Tibial nerve (tissue), 4 donors: ENCODE results near the gene ZFYVE1. TPM values are rescaled to one million over a fixed set of nuclear protein-coding genes. Genes with fewer than 3 reads are reported as not detected.

ENCODE experiments used
- DNase-seq, 2 donors: peaks; one replicate each; pipeline ENCODE4 v3.0.0-alpha.2; 2019; ENCODE audit warnings: low spot score in 2 of 2
- H3K27ac ChIP-seq, 4 donors: fragments of 200-600 bp; sonication (generic) in 3 of 4; one replicate each; pipeline ENCODE4 v1.5.1; 2017 to 2019; ENCODE audit warnings: mild to moderate bottlenecking in 1 of 4
- H3K27me3 ChIP-seq, 2 donors: fragments of 200-600 bp; sonication (generic) in 1 of 2; one replicate each; pipeline versions ENCODE4 v1.5.1 to v1.6.0; 2017 to 2019
- H3K36me3 ChIP-seq, 3 donors: fragments of 200-600 bp; sonication (generic); one replicate each; pipeline ENCODE4 v1.5.1; 2018 to 2019
- H3K4me1 ChIP-seq, 4 donors: fragments of 200-600 bp; sonication (generic) in 3 of 4; one replicate each; pipeline ENCODE4 v1.5.1; 2017 to 2019
- H3K4me3 ChIP-seq, 4 donors: fragments of 200-600 bp; sonication (generic) in 3 of 4; one replicate each; pipeline ENCODE4 v1.5.1; 2017 to 2019; ENCODE audit warnings: mild to moderate bottlenecking in 1 of 4, moderate library complexity in 1 of 4
- H3K9me3 ChIP-seq, 4 donors: fragments of 200-600 bp; sonication (generic) in 3 of 4; one replicate each; pipeline ENCODE4 v1.5.1; 2017 to 2019
- CTCF ChIP-seq, 5 experiments: fragments of 200-600 bp in 3 of 5; fragments of 450-650 bp in 2 of 5; sonication (generic) in 3 of 5; IDR thresholded peaks; one replicate each; pipeline ENCODE4 v1.5.1; 2016 to 2019; ENCODE audit warnings: antibody characterized with exemption in 5 of 5, mild to moderate bottlenecking in 3 of 5, moderate library complexity in 2 of 5
- EP300 ChIP-seq, 2 donors: sonication (generic); formaldehyde crosslinking; IDR thresholded peaks; one replicate each; pipeline ENCODE4 v1.6.1; 2017; ENCODE audit warnings: antibody characterized with exemption in 2 of 2, mild to moderate bottlenecking in 1 of 2
- POLR2A ChIP-seq, 2 donors: fragments of 450-650 bp; IDR thresholded peaks; one replicate each; pipeline ENCODE4 v1.6.1; 2017; ENCODE audit warnings: antibody characterized with exemption in 2 of 2, mild to moderate bottlenecking in 2 of 2, moderate library complexity in 2 of 2
- WGBS, 2 donors: methylation state at CpG; one replicate each; pipeline ENCODE4 v1.1.5; 2018; 5-methylcytosine and 5-hydroxymethylcytosine counted together
- total RNA-seq, 4 donors: library from RNA; depleted of rRNA; stranded (reverse); fragments of >200 nt; gene quantifications; one replicate each; pipeline ENCODE4 v1.1.0, GENCODE V29; 2016

Gene ZFYVE1
- total RNA-seq, 4 donors from 2014 or later = 16.5 to 30.3 (median 23.0) TPM

- TF ChIP-seq POLR2A (IDR thresholded peaks at IDR 0.05) = no peak
- no peak for TF ChIP-seq EP300 (IDR thresholded peaks at IDR 0.05)
- no peak for TF ChIP-seq CTCF (IDR thresholded peaks at IDR 0.05)
- H3K27ac ChIP-seq = no peak overlapping the region
- no peak overlapping the region for H3K4me3 ChIP-seq
- no peak for DNase-seq
- 84 to 93% methylated on average over 8 of the region's 8 CpGs for WGBS, 2 donors
- no peaks in the 10 kb centered on the region for H3K4me1 ChIP-seq
- H3K27me3 ChIP-seq = no peaks in the 10 kb centered on the region
- peaks cover 3 to 75% (median 9%) of the 10 kb centered on the region in 3 donors for H3K36me3 ChIP-seq
- H3K9me3 ChIP-seq = no peaks in the 10 kb centered on the region
Measured at GRCh38 chr14:72946491-72946890, 80.4 kb downstream of the ZFYVE1 start.

GRCh38 chr14:72945356-72946027 lies 81.4 kb downstream of the ZFYVE1 start:
- TF ChIP-seq EP300 (IDR thresholded peaks at IDR 0.05) (no peak), CTCF (IDR thresholded peaks at IDR 0.05) (no peak), POLR2A (IDR thresholded peaks at IDR 0.05) (no peak)
- H3K27me3 ChIP-seq = no peaks in the 10 kb centered on the region
- no peak for DNase-seq
- H3K9me3 ChIP-seq = no peaks in the 10 kb centered on the region
- no peak overlapping the region for H3K27ac ChIP-seq
- H3K4me3 ChIP-seq = no peak overlapping the region
- peaks cover 3 to 77% (median 8%) of the 10 kb centered on the region in 3 donors for H3K36me3 ChIP-seq
- no peaks in the 10 kb centered on the region for H3K4me1 ChIP-seq
- 90 to 91% methylated on average over 13 of the region's 13 CpGs for WGBS, 2 donors

- H3K27me3 ChIP-seq = no peaks in the 10 kb centered on the region
- H3K4me1 ChIP-seq = no peaks in the 10 kb centered on the region
- no peaks in the 10 kb centered on the region for H3K9me3 ChIP-seq
- no peak for TF ChIP-seq EP300 (IDR thresholded peaks at IDR 0.05)
- TF ChIP-seq CTCF (IDR thresholded peaks at IDR 0.05) = no peak
- TF ChIP-seq POLR2A (IDR thresholded peaks at IDR 0.05) = no peak
- H3K27ac ChIP-seq = no peak overlapping the region
- no peak for DNase-seq
- H3K36me3 ChIP-seq = peaks cover 3 to 86% (median 8%) of the 10 kb centered on the region in 3 donors
- H3K4me3 ChIP-seq = no peak overlapping the region
- 88 to 90% methylated on average over 13 of the region's 13 CpGs for WGBS, 2 donors
Measured at GRCh38 chr14:72943876-72944430, 83.0 kb downstream of the ZFYVE1 start.

- H3K27ac ChIP-seq = no peak overlapping the region
- TF ChIP-seq CTCF (IDR thresholded peaks at IDR 0.05) (no peak), POLR2A (IDR thresholded peaks at IDR 0.05) (no peak), EP300 (IDR thresholded peaks at IDR 0.05) (no peak)
- H3K9me3 ChIP-seq = no peaks in the 10 kb centered on the region
- no peak for DNase-seq
- H3K4me3 ChIP-seq = no peak overlapping the region
- peaks cover 3 to 97% (median 8%) of the 10 kb centered on the region in 3 donors for H3K36me3 ChIP-seq
- no peaks in the 10 kb centered on the region for H3K27me3 ChIP-seq
- no peaks in the 10 kb centered on the region for H3K4me1 ChIP-seq
- 94 to 96% methylated on average over 14 of the region's 14 CpGs for WGBS, 2 donors
Measured at GRCh38 chr14:72942934-72943333, 84.0 kb downstream of the ZFYVE1 start.

GRCh38 chr14:72941286-72941985 lies 85.5 kb downstream of the ZFYVE1 start:
- no peak for TF ChIP-seq EP300 (IDR thresholded peaks at IDR 0.05)
- no peak for TF ChIP-seq POLR2A (IDR thresholded peaks at IDR 0.05)
- TF ChIP-seq CTCF (IDR thresholded peaks at IDR 0.05) = no peak
- H3K27me3 ChIP-seq = no peaks in the 10 kb centered on the region
- DNase-seq = no peak
- 69 to 73% methylated on average over 12 of the region's 12 CpGs for WGBS, 2 donors
- peaks cover 3 to 87% (median 8%) of the 10 kb centered on the region in 3 donors for H3K36me3 ChIP-seq
- H3K4me1 ChIP-seq = no peaks in the 10 kb centered on the region
- H3K9me3 ChIP-seq = no peaks in the 10 kb centered on the region
- H3K4me3 ChIP-seq = no peak overlapping the region
- no peak overlapping the region for H3K27ac ChIP-seq
